ENCODE results near the gene ELMO1. TPM values are rescaled to one million over a fixed set of nuclear protein-coding genes. Genes with fewer than 3 reads are reported as not detected.

Gene ELMO1
- total RNA-seq, 1 donor from 2014 or later: 60.1 TPM

- Histone ChIP-seq H3K9me3 (no peaks in the 10 kb centered on the region), H3K4me1 (peaks cover 9% of the 10 kb centered on the region), H3K27me3 (ENCODE audit: low read depth) (no peaks in the 10 kb centered on the region), H3K36me3 (no peaks in the 10 kb centered on the region), H3K27ac (no peak overlapping the region), H3K4me3 (no peak overlapping the region)
- DNase-seq: no peak
- TF ChIP-seq, protein P1, sequence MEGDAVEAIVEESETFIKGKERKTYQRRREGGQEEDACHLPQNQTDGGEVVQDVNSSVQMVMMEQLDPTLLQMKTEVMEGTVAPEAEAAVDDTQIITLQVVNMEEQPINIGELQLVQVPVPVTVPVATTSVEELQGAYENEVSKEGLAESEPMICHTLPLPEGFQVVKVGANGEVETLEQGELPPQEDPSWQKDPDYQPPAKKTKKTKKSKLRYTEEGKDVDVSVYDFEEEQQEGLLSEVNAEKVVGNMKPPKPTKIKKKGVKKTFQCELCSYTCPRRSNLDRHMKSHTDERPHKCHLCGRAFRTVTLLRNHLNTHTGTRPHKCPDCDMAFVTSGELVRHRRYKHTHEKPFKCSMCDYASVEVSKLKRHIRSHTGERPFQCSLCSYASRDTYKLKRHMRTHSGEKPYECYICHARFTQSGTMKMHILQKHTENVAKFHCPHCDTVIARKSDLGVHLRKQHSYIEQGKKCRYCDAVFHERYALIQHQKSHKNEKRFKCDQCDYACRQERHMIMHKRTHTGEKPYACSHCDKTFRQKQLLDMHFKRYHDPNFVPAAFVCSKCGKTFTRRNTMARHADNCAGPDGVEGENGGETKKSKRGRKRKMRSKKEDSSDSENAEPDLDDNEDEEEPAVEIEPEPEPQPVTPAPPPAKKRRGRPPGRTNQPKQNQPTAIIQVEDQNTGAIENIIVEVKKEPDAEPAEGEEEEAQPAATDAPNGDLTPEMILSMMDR (IDR thresholded peaks at IDR 0.05): no peak
- peak; percentile 24 to 47 for ATAC-seq
- intact Hi-C loops (cut with DNase I): no loop called here
Measured at GRCh38 chr7:37248396-37248861, 200.2 kb downstream of the ELMO1 start.

DNA sequence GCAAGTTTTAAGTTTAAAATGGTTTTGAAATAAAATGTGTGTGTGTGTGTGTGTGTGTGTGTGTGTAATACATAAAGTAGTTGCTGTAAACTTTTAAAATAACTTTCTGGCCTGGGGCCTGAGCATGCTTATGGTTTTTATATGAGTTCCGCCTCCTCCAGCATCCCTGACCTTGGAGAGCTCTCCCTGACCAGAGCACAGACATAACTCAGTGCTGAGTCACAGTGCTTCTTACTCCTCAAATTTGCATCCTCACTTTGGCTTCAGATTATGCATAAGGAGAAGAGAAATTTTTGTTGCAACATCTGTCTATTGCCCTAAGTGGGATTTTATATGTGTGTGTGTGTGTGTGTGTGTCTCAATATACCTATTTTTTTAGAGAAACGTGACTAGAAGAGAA is 200.8 kb downstream of the ELMO1 start:
- H3K27me3 ChIP-seq (ENCODE audit: low read depth): no peaks in the 10 kb centered on the region
- H3K27ac ChIP-seq: no peak overlapping the region
- intact Hi-C loops (cut with DNase I): no loop called here
- peaks cover 9% of the 10 kb centered on the region for H3K4me1 ChIP-seq
- no peak for DNase-seq
- no peak overlapping the region for H3K4me3 ChIP-seq
- no peaks in the 10 kb centered on the region for H3K9me3 ChIP-seq
- peak; percentile 49 to 83 for ATAC-seq
- TF ChIP-seq, protein P1 (IDR thresholded peaks at IDR 0.05): no peak
- no peaks in the 10 kb centered on the region for H3K36me3 ChIP-seq

- no peak overlapping the region for H3K27ac ChIP-seq
- DNase-seq: no peak
- peak; percentile 56 to 76 for ATAC-seq
- TF ChIP-seq, protein P1 (IDR thresholded peaks at IDR 0.05): no peak
- no peaks in the 10 kb centered on the region for H3K36me3 ChIP-seq
- no peaks in the 10 kb centered on the region for H3K27me3 ChIP-seq (ENCODE audit: low read depth)
- intact Hi-C loops (cut with DNase I): no loop called here
- no peak overlapping the region for H3K4me3 ChIP-seq
- H3K4me1 ChIP-seq: no peaks in the 10 kb centered on the region
- H3K9me3 ChIP-seq: no peaks in the 10 kb centered on the region
Measured at GRCh38 chr7:37245590-37245989, 203.1 kb downstream of the ELMO1 start.

- DNase-seq (no peak), ATAC-seq (no peak)
- H3K36me3 ChIP-seq: no peaks in the 10 kb centered on the region
- H3K4me3 ChIP-seq: no peak overlapping the region
- H3K27ac ChIP-seq: no peak overlapping the region
- TF ChIP-seq, protein P1 (IDR thresholded peaks at IDR 0.05): no peak
- H3K9me3 ChIP-seq: no peaks in the 10 kb centered on the region
- H3K4me1 ChIP-seq: peaks cover 10% of the 10 kb centered on the region
- intact Hi-C loops (cut with DNase I): no loop called here
- H3K27me3 ChIP-seq (ENCODE audit: low read depth): no peaks in the 10 kb centered on the region
Measured at GRCh38 chr7:37236906-37237305, 211.8 kb downstream of the ELMO1 start.

GRCh38 chr7:37235813-37236212 is 212.9 kb downstream of the ELMO1 start:
- H3K27ac ChIP-seq: no peak overlapping the region
- H3K36me3 ChIP-seq: no peaks in the 10 kb centered on the region
- no peak for DNase-seq
- TF ChIP-seq, protein P1 (IDR thresholded peaks at IDR 0.05): no peak
- intact Hi-C loops (cut with DNase I): no loop called here
- no peak overlapping the region for H3K4me3 ChIP-seq
- peaks cover 10% of the 10 kb centered on the region for H3K4me1 ChIP-seq
- H3K9me3 ChIP-seq: no peaks in the 10 kb centered on the region
- no peak for ATAC-seq
- H3K27me3 ChIP-seq (ENCODE audit: low read depth): no peaks in the 10 kb centered on the region

DNA sequence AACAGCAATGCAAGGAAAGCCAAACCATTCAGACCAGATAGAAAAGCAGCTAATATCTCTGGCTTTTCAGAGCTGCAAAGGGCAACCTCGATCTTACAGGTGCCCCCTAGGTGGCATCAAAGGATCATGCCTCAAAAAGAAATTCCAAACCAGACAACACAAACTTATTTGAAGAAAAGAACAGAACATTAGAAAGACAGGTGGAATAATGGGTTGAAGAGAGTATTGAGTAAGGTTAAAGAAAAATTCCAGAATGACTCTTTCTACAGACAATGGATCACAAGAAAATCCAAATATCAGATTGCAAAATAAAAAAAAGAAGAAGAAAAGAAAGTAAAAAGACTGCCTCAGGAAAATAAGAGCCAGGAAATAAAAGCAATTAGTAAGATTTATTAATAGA is 213.7 kb downstream of the ELMO1 start:
- Histone ChIP-seq H3K9me3 (no peaks in the 10 kb centered on the region), H3K27me3 (ENCODE audit: low read depth) (no peaks in the 10 kb centered on the region), H3K4me1 (peaks cover 18% of the 10 kb centered on the region), H3K36me3 (no peaks in the 10 kb centered on the region), H3K4me3 (no peak overlapping the region), H3K27ac (no peak overlapping the region)
- intact Hi-C loops (cut with DNase I): no loop called here
- TF ChIP-seq, protein P1 (IDR thresholded peaks at IDR 0.05): peak; percentile 49
- ATAC-seq (no peak), DNase-seq (no peak)

Measured in lower lobe of right lung (tissue), 2 donors.